HG03103 (cell line): Measurements from ENCODE around the gene TGM5.
"Not testable (repeated sequence)": the region's sequence is repeated elsewhere in the genome, so short reads cannot be mapped to it uniquely, and the experiment has no call there.

Experiments
- ATAC-seq: cut with Tn5 transposase; IDR thresholded peaks from one replicate; pipeline ENCODE4 v1.9.1; 2021; ENCODE audit warnings: low read depth; ENCODE audit not compliant: unreplicated experiment

TGM5 gene

GRCh38 chr15:43266834-43267233 lies at the start of gene TGM5:
Gene TGM5 (minus strand): TSS chr15:43266928. CDS start chr15:43266849, 79 bp downstream.
- ATAC-seq: no peak

GRCh38 chr15:43314171-43314570 lies 47.4 kb upstream of the TGM5 start:
- no peak for ATAC-seq

- no peak for ATAC-seq
These were observed 45.6 kb upstream of the TGM5 start for GRCh38 chr15:43312378-43312777.

GRCh38 chr15:43302205-43302817 lies 35.6 kb upstream of the TGM5 start, which contains the start of gene TGM7:
Gene TGM7 (minus strand): TSS chr15:43302255.
- ATAC-seq: no peak

- ATAC-seq: no peak
These were observed 33.2 kb upstream of the TGM5 start for GRCh38 chr15:43299884-43300283.

- no peak for ATAC-seq
These were observed 32.7 kb upstream of the TGM5 start for GRCh38 chr15:43299411-43299810.

GRCh38 chr15:43294091-43294706 lies 27.5 kb upstream of the TGM5 start:
- no peak for ATAC-seq

GRCh38 chr15:43293432-43293831 lies 26.7 kb upstream of the TGM5 start:
- ATAC-seq: no peak

GRCh38 chr15:43292375-43293078 lies 25.8 kb upstream of the TGM5 start:
- ATAC-seq: no peak

GRCh38 chr15:43289656-43290055 lies 22.9 kb upstream of the TGM5 start:
- not testable (repeated sequence) for ATAC-seq

GRCh38 chr15:43287254-43287653 lies 20.5 kb upstream of the TGM5 start:
- no peak for ATAC-seq

- ATAC-seq: no peak
These were observed 19.3 kb upstream of the TGM5 start for GRCh38 chr15:43286074-43286473.

- no peak for ATAC-seq
These were observed 18.9 kb upstream of the TGM5 start for GRCh38 chr15:43285609-43286037.

GRCh38 chr15:43283526-43283925 lies 16.8 kb upstream of the TGM5 start:
- no peak for ATAC-seq

GRCh38 chr15:43281926-43282602 lies 15.3 kb upstream of the TGM5 start:
- no peak for ATAC-seq

- ATAC-seq: no peak
These were observed 14.3 kb upstream of the TGM5 start for GRCh38 chr15:43280996-43281395.

GRCh38 chr15:43279496-43279895 lies 12.8 kb upstream of the TGM5 start:
- no peak for ATAC-seq

- no peak for ATAC-seq
These were observed 12.1 kb upstream of the TGM5 start for GRCh38 chr15:43278869-43279268.

- no peak for ATAC-seq
These were observed 11.2 kb upstream of the TGM5 start for GRCh38 chr15:43277901-43278300.

- ATAC-seq: no peak
These were observed 10.6 kb upstream of the TGM5 start for GRCh38 chr15:43277231-43277823.
